Kasumi-1 (cell line): ENCODE data around the gene PDXP.

Source experiments
- DNase-seq, 2 experiments: peaks; one replicate each; lab custom pipeline; 2025; lab: John Stamatoyannopoulos, UW

Gene PDXP

GRCh38 chr22:37658133-37659065 lies at the start of gene PDXP:
Gene PDXP, plus strand, starts transcription at chr22:37658723. Its CDS starts 60 bp downstream, at chr22:37658783.
- DNase-seq: peak; percentile 100

GRCh38 chr22:37609240-37610152 lies 49.0 kb upstream of the PDXP start:
- DNase-seq: peak in 1 of 2 experiments; percentile 49

- peak in 1 of 2 experiments; percentile 17 for DNase-seq
These were observed 48.4 kb upstream of the PDXP start for GRCh38 chr22:37610153-37610475.

GRCh38 chr22:37610480-37611129 lies 47.9 kb upstream of the PDXP start:
- DNase-seq: no peak

GRCh38 chr22:37611207-37611606 lies 47.3 kb upstream of the PDXP start:
- DNase-seq: no peak

GRCh38 chr22:37616201-37617083 lies 42.1 kb upstream of the PDXP start:
- no peak for DNase-seq

- no peak for DNase-seq
These were observed 41.1 kb upstream of the PDXP start for GRCh38 chr22:37617431-37617830.

- no peak for DNase-seq
These were observed 40.4 kb upstream of the PDXP start for GRCh38 chr22:37618072-37618656.

GRCh38 chr22:37618674-37619073 lies 39.8 kb upstream of the PDXP start:
- no peak for DNase-seq

- DNase-seq: no peak
These were observed 38.5 kb upstream of the PDXP start for GRCh38 chr22:37619991-37620390.

- no peak for DNase-seq
These were observed 37.1 kb upstream of the PDXP start for GRCh38 chr22:37621352-37621860.

GRCh38 chr22:37623075-37624016 lies 35.2 kb upstream of the PDXP start:
- peak; percentile 53 to 55 for DNase-seq

GRCh38 chr22:37624017-37624365 lies 34.5 kb upstream of the PDXP start:
- DNase-seq: no peak

- DNase-seq: no peak
These were observed 33.6 kb upstream of the PDXP start for GRCh38 chr22:37624876-37625275.

- DNase-seq: no peak
These were observed 32.8 kb upstream of the PDXP start for GRCh38 chr22:37625737-37626136.

GRCh38 chr22:37626144-37626543 lies 32.4 kb upstream of the PDXP start:
- no peak for DNase-seq

- no peak for DNase-seq
These were observed 31.9 kb upstream of the PDXP start for GRCh38 chr22:37626556-37627075.

- peak; percentile 64 to 73 for DNase-seq
These were observed 31.4 kb upstream of the PDXP start for GRCh38 chr22:37627121-37627520.

GRCh38 chr22:37627545-37627944 lies 31.0 kb upstream of the PDXP start:
- peak; percentile 68 to 71 for DNase-seq
